H1 (cell line): ENCODE data around the gene AIPL1. TPM values are rescaled to one million over a fixed set of nuclear protein-coding genes. Genes with fewer than 3 reads are reported as not detected.

Experiments
- CTCF ChIA-PET: fragments of 300-600 bp; sonication (Branson Sonifier 250); formaldehyde crosslinking; loops from one replicate; lab custom pipeline; 2021; ENCODE audit not compliant: partially characterized antibody; lab: Charles Lee
- POLR2A ChIA-PET: fragments of 300-600 bp; sonication (Branson Sonifier 250); formaldehyde crosslinking; loops from one replicate; lab custom pipeline; 2021; ENCODE audit warnings: inconsistent platforms; ENCODE audit not compliant: partially characterized antibody; lab: Charles Lee
- DNase-seq, 2 experiments: peaks; one replicate each; pipeline versions ENCODE4 v3.0.0 to v3.0.0-alpha.2; 2010 to 2022; ENCODE audit warnings: low spot score in 2 of 2, low read depth in 1 of 2, mixed read lengths in 1 of 2
- FAIRE-seq: peaks from 2 replicates; lab custom pipeline; 2011; peaks lifted over from hg19 to GRCh38; lab: Jason Lieb, UNC
- H2AFZ ChIP-seq: 2 replicates; pipeline ENCODE4 v1.8.1; 2012; ENCODE audit warnings: low read length, inconsistent platforms
- H2AK5ac ChIP-seq: 2 replicates; pipeline ENCODE4 v1.6.1; 2013; ENCODE audit warnings: low read depth, low read length
- H2BK120ac ChIP-seq: replicated peaks from 2 replicates; pipeline ENCODE3; 2013; ENCODE audit warnings: low read depth, low read length, inconsistent platforms
- H2BK12ac ChIP-seq: 2 replicates; pipeline ENCODE4 v1.6.1; 2013; ENCODE audit warnings: low read depth, low read length
- H2BK15ac ChIP-seq: 2 replicates; pipeline ENCODE4 v1.6.1; 2013; ENCODE audit warnings: low read length
- H2BK20ac ChIP-seq: 2 replicates; pipeline ENCODE4 v1.6.1; 2013; ENCODE audit warnings: low read length
- H2BK5ac ChIP-seq: 2 replicates; pipeline ENCODE4 v1.6.1; 2013; ENCODE audit warnings: low read depth, low read length
- H3K14ac ChIP-seq: 2 replicates; pipeline ENCODE4 v1.6.1; 2013; ENCODE audit warnings: inconsistent platforms; ENCODE audit not compliant: insufficient read length
- H3K18ac ChIP-seq: 2 replicates; pipeline ENCODE4 v1.6.1; 2013; ENCODE audit warnings: low read length; ENCODE audit errors: extremely low read depth
- H3K23ac ChIP-seq: 2 replicates; pipeline ENCODE4 v1.6.1; 2013; ENCODE audit warnings: inconsistent platforms; ENCODE audit not compliant: insufficient read length
- H3K23me2 ChIP-seq: 2 replicates; pipeline ENCODE4 v1.6.1; 2013; ENCODE audit warnings: low read depth, low read length
- H3K27ac ChIP-seq: 2 replicates; pipeline ENCODE4 v1.6.1; 2011; ENCODE audit warnings: low read depth, low read length, inconsistent platforms
- H3K27me3 ChIP-seq, 4 experiments: replicated peaks in 1 of 4; 1 replicate in 1 of 4; 2 replicates in 3 of 4; pipeline versions ENCODE4 v1.6.1 to v1.8.1; 2011 to 2013; ENCODE audit warnings: low read length in 3 of 4, mild to moderate bottlenecking in 3 of 4, inconsistent platforms in 2 of 4, mixed read lengths in 2 of 4, moderate library complexity in 1 of 4; ENCODE audit not compliant: control insufficient read depth in 3 of 4, insufficient read depth in 3 of 4; ENCODE audit errors: extremely low read depth in 1 of 4
- H3K36me3 ChIP-seq, 4 experiments: 2 replicates each; pipeline versions ENCODE4 v1.6.1 to v1.8.1; 2011 to 2013; ENCODE audit warnings: mild to moderate bottlenecking in 4 of 4, low read length in 3 of 4, moderate library complexity in 2 of 4, control low read depth in 1 of 4, inconsistent platforms in 1 of 4; ENCODE audit not compliant: insufficient read depth in 4 of 4, control insufficient read depth in 2 of 4
- H3K4ac ChIP-seq: replicated peaks from 2 replicates; pipeline ENCODE3; 2013; ENCODE audit warnings: low read length, low read depth, mixed read lengths, inconsistent platforms; ENCODE audit not compliant: insufficient read length
- H3K4me1 ChIP-seq, 4 experiments: replicated peaks in 1 of 4; 1 replicate in 1 of 4; 2 replicates in 3 of 4; pipeline versions ENCODE4 v1.6.1 to v1.8.1; 2011 to 2013; ENCODE audit warnings: low read length in 3 of 4, inconsistent platforms in 2 of 4, mixed read lengths in 1 of 4; ENCODE audit not compliant: insufficient read depth in 4 of 4, control insufficient read depth in 3 of 4
- H3K4me2 ChIP-seq, 2 experiments: 2 replicates each; pipeline versions ENCODE4 v1.6.1 to v1.8.1; 2011 to 2013; ENCODE audit warnings: low read depth in 2 of 2, low read length in 2 of 2, control low read depth in 1 of 2, inconsistent platforms in 1 of 2, mild to moderate bottlenecking in 1 of 2; ENCODE audit not compliant: insufficient read depth in 1 of 2
- H3K4me3 ChIP-seq, 4 experiments: fragments of 200-600, 300-600 bp in 1 of 4; sonication (generic), shearing (Covaris generic), sonication (Bioruptor Twin) in 1 of 4; 2 replicates each; pipeline versions ENCODE4 v1.5.1 to v1.8.1; 2011 to 2016; ENCODE audit warnings: low read length in 4 of 4, low read depth in 3 of 4, control low read depth in 2 of 4, inconsistent platforms in 2 of 4, mild to moderate bottlenecking in 2 of 4, mixed read lengths in 1 of 4, moderate library complexity in 1 of 4; ENCODE audit not compliant: insufficient read depth in 2 of 4; ENCODE audit errors: extremely low read depth in 1 of 4
- H3K56ac ChIP-seq: replicated peaks from 2 replicates; pipeline ENCODE3; 2013; ENCODE audit warnings: low read depth, mild to moderate bottlenecking, mixed read lengths, low read length, inconsistent platforms; ENCODE audit not compliant: insufficient read length
- H3K79me1 ChIP-seq: 2 replicates; pipeline ENCODE4 v1.6.1; 2013; ENCODE audit warnings: low read depth, low read length, control low read depth
- H3K79me2 ChIP-seq, 2 experiments: 2 replicates each; pipeline versions ENCODE4 v1.6.1 to v1.8.1; 2012 to 2013; ENCODE audit warnings: low read length in 2 of 2, mild to moderate bottlenecking in 2 of 2, inconsistent platforms in 1 of 2; ENCODE audit not compliant: insufficient read depth in 2 of 2, control insufficient read depth in 1 of 2
- H3K9ac ChIP-seq, 4 experiments: replicated peaks in 1 of 4; 1 replicate in 1 of 4; 2 replicates in 3 of 4; pipeline versions ENCODE4 v1.6.1 to v1.8.1; 2011 to 2013; ENCODE audit warnings: low read depth in 3 of 4, low read length in 3 of 4, control low read depth in 2 of 4, mild to moderate bottlenecking in 2 of 4, moderate library complexity in 2 of 4, inconsistent platforms in 1 of 4; ENCODE audit errors: extremely low read depth in 1 of 4
- H3K9me3 ChIP-seq, 2 experiments: 2 replicates each; pipeline versions ENCODE4 v1.6.1 to v1.8.1; 2012 to 2013; ENCODE audit warnings: mild to moderate bottlenecking in 2 of 2, moderate library complexity in 2 of 2, control low read depth in 1 of 2, inconsistent platforms in 1 of 2, low read depth in 1 of 2, low read length in 1 of 2, mixed read lengths in 1 of 2; ENCODE audit not compliant: insufficient read depth in 2 of 2
- H4K20me1 ChIP-seq, 2 experiments: replicated peaks in 1 of 2; 2 replicates each; pipeline versions ENCODE3 to v1.8.1; 2011 to 2013; ENCODE audit warnings: inconsistent platforms in 2 of 2, low read length in 2 of 2, mild to moderate bottlenecking in 1 of 2; ENCODE audit not compliant: insufficient read depth in 2 of 2, control insufficient read depth in 1 of 2
- H4K5ac ChIP-seq: 2 replicates; pipeline ENCODE4 v1.6.1; 2013; ENCODE audit warnings: low read length, low read depth, mixed read lengths, inconsistent platforms; ENCODE audit not compliant: insufficient read length
- H4K8ac ChIP-seq: 2 replicates; pipeline ENCODE4 v1.8.0; 2013; ENCODE audit warnings: mild to moderate bottlenecking, moderate library complexity, low read length, inconsistent platforms; ENCODE audit not compliant: insufficient read depth; ENCODE audit errors: extremely low read depth
- H4K91ac ChIP-seq: replicated peaks from 2 replicates; pipeline ENCODE3; 2013; ENCODE audit warnings: low read length, mixed read lengths, inconsistent platforms; ENCODE audit not compliant: insufficient read length
- CBX8 ChIP-seq: fragments of 300-800, 300-1000 bp; sonication (generic); IDR thresholded peaks from 2 replicates; pipeline ENCODE4 v1.7.1; 2016; ENCODE audit warnings: low read depth, low read length, borderline replicate concordance
- CREB1 ChIP-seq: IDR thresholded peaks from 2 replicates; pipeline ENCODE4 v1.6.1; 2012; ENCODE audit warnings: inconsistent platforms
- EP300 ChIP-seq, 2 experiments: IDR thresholded peaks; 1 replicate in 1 of 2; 2 replicates in 1 of 2; pipeline ENCODE4 v1.6.1; 2011 to 2012; ENCODE audit warnings: low read depth in 2 of 2, low read length in 2 of 2, mild to moderate bottlenecking in 2 of 2, borderline replicate concordance in 1 of 2, inconsistent platforms in 1 of 2, moderate library complexity in 1 of 2
- GTF2F1 ChIP-seq: IDR thresholded peaks from 2 replicates; pipeline ENCODE4 v1.6.1; 2012; ENCODE audit warnings: low read depth, low read length, improper control_type of control experiment, borderline replicate concordance
- KDM1A ChIP-seq: fragments of 200-600, 300-600 bp; sonication (generic); IDR thresholded peaks from 2 replicates; pipeline ENCODE4 v1.7.1; 2016; ENCODE audit warnings: mild to moderate bottlenecking, low read length, borderline replicate concordance
- KDM5A ChIP-seq: fragments of 200-600 bp; IDR thresholded peaks from 2 replicates; pipeline ENCODE4 v1.7.1; 2012; ENCODE audit warnings: mild to moderate bottlenecking, low read length, inconsistent platforms, mixed read lengths
- MAFK ChIP-seq: IDR thresholded peaks from 2 replicates; pipeline ENCODE4 v1.6.1; 2012; ENCODE audit warnings: low read depth, mild to moderate bottlenecking, improper control_type of control experiment, low read length
- POU5F1 ChIP-seq: IDR thresholded peaks from 2 replicates; pipeline ENCODE4 v1.6.1; 2011; ENCODE audit warnings: low read depth, mild to moderate bottlenecking, low read length, moderate library complexity
- RNF2 ChIP-seq: fragments of 200-900, 300-1000 bp; sonication (generic); IDR thresholded peaks from 2 replicates; pipeline ENCODE4 v1.7.1; 2016; ENCODE audit warnings: borderline replicate concordance, low read depth, mild to moderate bottlenecking, antibody characterized with exemption, low read length; ENCODE audit not compliant: poor library complexity, severe bottlenecking; ENCODE audit errors: missing control alignments
- ZNF274 ChIP-seq: IDR thresholded peaks from 2 replicates; pipeline ENCODE4 v1.7.0; 2012; ENCODE audit warnings: low read length, borderline replicate concordance; ENCODE audit errors: extremely low read depth
- WGBS, 2 experiments: shearing (Covaris generic) in 1 of 2; methylation state at CpG; one replicate each; pipeline versions ENCODE4 v1.1.6 to v1.1.7; 2013 to 2015; ENCODE audit warnings: low lambda C conversion rate in 2 of 2, mixed read lengths in 2 of 2, inconsistent platforms in 1 of 2, low coverage in 1 of 2, missing lambda C conversion rate in 1 of 2; ENCODE audit not compliant: insufficient replicate concordance in 2 of 2, insufficient coverage in 1 of 2, insufficient read length in 1 of 2; ENCODE audit errors: extremely low coverage in 1 of 2, missing lambda C conversion rate in 1 of 2; 5-methylcytosine and 5-hydroxymethylcytosine counted together
- polyA plus RNA-seq, 7 experiments: library from polyadenylated mRNA; depleted of rRNA in 3 of 7; stranded (reverse) in 5 of 7; unstranded in 2 of 7; fragments of >200 nt in 5 of 7; fragments of 200-250 nt in 2 of 7; gene quantifications; 1 replicate in 5 of 7; 2 replicates in 1 of 7; 4 replicates in 1 of 7; pipeline versions ENCODE4 v1.2.1 to v1.2.3, GENCODE V29; 2011 to 2013; ENCODE audit warnings: missing spikeins in 2 of 7, mixed read lengths in 2 of 7
- total RNA-seq: library from RNA; stranded (reverse); fragmentation: NEBNext Ultra II Directional; extraction: Animal tissue kit (Norgen Biotek cat#: 25700); gene quantifications from 2 replicates; pipeline ENCODE4 v1.2.1, GENCODE V29; 2021
- TF ChIP-seq, protein P1 (sequence below): IDR thresholded peaks from 2 replicates; pipeline ENCODE4 v1.6.1; 2012; ENCODE audit warnings: inconsistent platforms

The AIPL1 gene
- total and polyA plus RNA-seq, 2 of the 8 experiments (the other 6 are each of a cell fraction or from before 2014, with no cell fraction given): 0.56 to 0.71 TPM

DNA sequence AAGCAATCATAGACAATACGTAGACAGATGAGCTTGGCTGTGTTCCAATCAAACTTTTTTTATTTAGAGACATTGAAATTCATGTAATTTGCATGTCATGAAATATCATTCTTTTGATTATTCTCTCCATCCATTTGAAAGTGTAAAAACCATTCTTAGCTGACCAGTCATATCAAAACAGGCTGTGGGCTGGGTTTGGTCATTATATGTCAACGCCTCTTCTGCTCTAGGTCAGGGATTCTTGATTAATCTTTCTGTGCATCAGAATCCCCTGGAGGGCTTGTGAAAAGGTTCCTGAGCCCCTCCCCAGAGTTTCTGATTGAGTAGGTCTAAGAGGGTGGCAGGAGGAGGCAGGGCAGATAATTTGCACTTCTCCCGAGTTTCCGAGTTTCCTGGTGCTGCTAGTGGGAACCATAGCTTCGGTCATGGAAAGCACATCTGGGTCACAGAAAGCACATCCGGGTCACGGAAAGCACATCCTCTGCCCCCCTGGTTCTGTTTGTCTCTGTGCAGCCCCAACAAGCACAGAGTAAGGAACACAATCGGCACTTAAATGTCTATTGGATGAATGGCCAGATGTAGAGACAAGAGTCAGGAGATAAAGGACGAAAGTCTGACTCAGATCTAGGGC lies 25.7 kb upstream of the AIPL1 start:
- no peaks in the 10 kb centered on the region for H3K9me3 ChIP-seq
- H3K79me2 ChIP-seq: no peaks in the 10 kb centered on the region
- no peaks in the 10 kb centered on the region for H3K36me3 ChIP-seq
- peak overlapping the region; percentile 97; the same call in 1 of the 2 replicates for H2BK12ac ChIP-seq
- H3K14ac ChIP-seq: no peak overlapping the region
- H3K4me3 ChIP-seq: no peak overlapping the region
- H3K27me3 ChIP-seq: no peaks in the 10 kb centered on the region; a peak in 2 of 7 replicates
- 0 out of 4 replicates have a peak overlapping the region, but pooled peaks of 1 of the 2 experiments have one; percentile 32 for H3K4me2 ChIP-seq
- H3K4ac ChIP-seq: no peak overlapping the region
- no peak for FAIRE-seq
- H3K56ac ChIP-seq: no peak overlapping the region
- H2AFZ ChIP-seq: no peak overlapping the region
- ChIA-PET POLR2A (interaction anchor here (1.2 to 7.4 kb wide), 3 partner anchors 10 to 16 kb away, joined by 3 to 34 read pairs (median 3); partner anchors contain the start of gene PIMREG), CTCF (interaction anchor here (1.3 to 8.3 kb wide), 4 partner anchors 13 to 92 kb away, joined by 3 to 68 read pairs (median 4); no protein-coding TSS in a partner anchor)
- H4K91ac ChIP-seq: no peak overlapping the region
- H3K9ac ChIP-seq: no peak overlapping the region
- H2BK15ac ChIP-seq: peak overlapping the region; percentile 21; the same call in 1 of the 2 replicates
- peak overlapping the region; percentile 75; the same call in 1 of the 2 replicates for H2BK20ac ChIP-seq
- H3K18ac ChIP-seq: peak overlapping the region; percentile 95; the same call in 1 of the 2 replicates
- H4K5ac ChIP-seq: no peak overlapping the region
- no peaks in the 10 kb centered on the region for H3K23me2 ChIP-seq
- H2BK5ac ChIP-seq: peak overlapping the region; percentile 66; the same call in 1 of the 2 replicates
- H3K27ac ChIP-seq: no peak overlapping the region
- H3K23ac ChIP-seq: no peak overlapping the region
- H3K79me1 ChIP-seq: no peaks in the 10 kb centered on the region
- WGBS, 2 experiments: 87% methylated on average over 9 of the region's 9 CpGs; no CpG with 5 or more reads in 1 of the 2 experiments
- no peaks in the 10 kb centered on the region for H4K20me1 ChIP-seq
- no peak overlapping the region for H4K8ac ChIP-seq
- peaks cover 4 to 34% (median 23%) of the 10 kb centered on the region in 4 experiments for H3K4me1 ChIP-seq
- no peak overlapping the region for H2AK5ac ChIP-seq
- no peak overlapping the region for H2BK120ac ChIP-seq
- no peak for DNase-seq
- no peak for TF ChIP-seq KDM5A
- TF ChIP-seq CBX8: no peak
- no peak for TF ChIP-seq POU5F1
- TF ChIP-seq, protein P1, sequence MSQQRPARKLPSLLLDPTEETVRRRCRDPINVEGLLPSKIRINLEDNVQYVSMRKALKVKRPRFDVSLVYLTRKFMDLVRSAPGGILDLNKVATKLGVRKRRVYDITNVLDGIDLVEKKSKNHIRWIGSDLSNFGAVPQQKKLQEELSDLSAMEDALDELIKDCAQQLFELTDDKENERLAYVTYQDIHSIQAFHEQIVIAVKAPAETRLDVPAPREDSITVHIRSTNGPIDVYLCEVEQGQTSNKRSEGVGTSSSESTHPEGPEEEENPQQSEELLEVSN: no peak
- no peak for TF ChIP-seq KDM1A
- no peak for TF ChIP-seq CREB1
- no peak for TF ChIP-seq EP300 (IDR thresholded peaks at IDR 0.05; ENCODE audit: borderline replicate concordance in 1 of 2, low read depth in 2 of 2, low read length in 2 of 2)
- no peak for TF ChIP-seq MAFK
- no peak for TF ChIP-seq RNF2
- no peak for TF ChIP-seq GTF2F1
- TF ChIP-seq ZNF274: no peak
